ENCODE measurements around the gene ABCG5.

Gene ABCG5

GRCh38 chr2:43838560-43839267, at the start of gene ABCG5, which contains the start of gene ABCG8:
Gene ABCG5 (minus strand): TSS chr2:43838839. CDS start chr2:43838679, 160 bp downstream.
Gene ABCG8 (plus strand): TSS chr2:43838971. CDS start chr2:43839054, 83 bp downstream.
- no peak for DNase-seq (ENCODE audit: low read depth in 1 of 2, low spot score in 1 of 2)

DNA sequence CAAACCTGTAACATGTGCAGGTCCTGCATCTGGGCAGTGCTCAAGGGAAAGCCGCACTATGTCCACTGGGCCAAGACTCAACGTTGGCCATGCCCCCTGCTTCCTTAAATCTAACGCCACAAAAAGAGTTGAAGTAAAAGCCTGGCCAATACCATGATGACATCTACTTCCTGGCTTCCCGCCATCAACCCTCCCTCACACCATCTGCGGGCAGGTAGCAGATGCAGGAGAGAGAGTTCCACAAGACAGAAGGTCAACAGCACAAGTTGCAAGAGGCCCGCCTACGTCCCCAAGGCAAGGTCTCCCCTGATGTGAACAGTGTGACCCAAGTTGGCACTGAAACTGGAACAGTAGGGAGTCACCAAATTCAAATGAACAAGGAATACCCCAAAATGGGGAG, 48.5 kb upstream of the ABCG5 start:
- no peak for DNase-seq (ENCODE audit: low read depth in 1 of 2, low spot score in 1 of 2)

DNA sequence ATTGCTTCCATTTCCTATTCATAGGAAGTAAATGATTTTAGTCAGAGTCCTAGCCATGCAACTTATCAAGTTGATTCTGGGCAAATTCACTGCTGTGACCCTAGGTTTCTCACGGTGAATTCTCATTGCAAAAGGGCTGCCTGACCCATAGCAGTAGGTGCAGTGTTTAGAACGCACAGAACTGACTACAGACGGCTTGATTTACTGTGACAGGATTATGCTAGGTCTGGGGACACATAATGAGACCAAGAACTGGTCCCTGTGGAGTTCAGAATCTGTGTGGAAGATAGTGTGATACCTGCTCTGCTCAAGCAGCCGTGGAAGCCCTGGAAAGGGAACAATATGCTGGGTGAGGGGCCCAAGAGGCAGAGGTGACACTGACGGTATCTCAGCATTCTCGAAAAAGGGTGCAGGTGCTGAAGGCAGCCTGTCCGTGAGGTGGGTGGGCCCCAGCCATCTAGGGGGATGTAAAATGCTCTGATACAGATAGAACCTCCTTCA, 46.5 kb upstream of the ABCG5 start:
- no peak for DNase-seq (ENCODE audit: low read depth in 1 of 2, low spot score in 1 of 2)

DNA sequence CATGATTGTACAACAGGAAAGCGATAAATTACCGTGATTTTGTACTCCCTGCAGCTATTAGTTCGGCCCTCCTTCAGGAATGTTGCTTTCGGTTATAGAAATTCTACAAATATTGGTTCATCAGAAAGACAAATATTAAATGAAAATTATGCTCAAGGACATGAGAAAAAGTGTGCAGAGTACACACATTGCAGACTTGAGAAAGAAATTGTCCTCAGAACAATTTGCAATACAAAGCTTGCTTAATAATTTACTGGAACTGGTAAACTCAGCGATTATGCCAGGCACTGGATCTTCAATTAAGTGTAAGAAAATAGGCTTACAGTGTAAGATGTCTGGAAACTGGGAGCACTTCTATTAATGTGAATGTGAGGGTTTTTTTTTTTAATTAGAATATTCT, 46.0 kb upstream of the ABCG5 start:
- DNase-seq (ENCODE audit: low read depth in 1 of 2, low spot score in 1 of 2), result no peak

- DNase-seq (ENCODE audit: low read depth in 1 of 2, low spot score in 1 of 2), result no peak
Measured at GRCh38 chr2:43882312-43882711, 43.7 kb upstream of the ABCG5 start.

DNA sequence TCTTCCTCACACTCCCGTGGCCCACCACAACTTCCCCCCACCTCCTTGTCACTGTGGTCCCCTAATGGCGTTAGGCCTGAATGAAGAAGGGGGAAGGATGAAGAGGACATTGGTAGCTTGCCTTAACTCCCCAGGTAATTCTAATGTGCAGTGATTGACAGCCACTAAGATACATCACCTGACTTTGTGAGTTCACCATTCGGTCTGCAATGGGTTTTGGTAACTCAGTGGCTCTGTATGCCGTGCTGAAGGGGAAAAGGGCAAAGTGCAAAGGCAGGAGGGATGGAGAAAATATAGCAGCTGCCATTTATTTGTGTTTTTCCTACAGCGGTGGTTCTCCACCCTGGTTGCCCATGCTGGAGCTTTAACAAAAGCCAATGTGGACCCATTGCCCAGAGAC, 42.3 kb upstream of the ABCG5 start:
- DNase-seq (ENCODE audit: low read depth in 1 of 2, low spot score in 1 of 2), result no peak

- no peak for DNase-seq (ENCODE audit: low read depth in 1 of 2, low spot score in 1 of 2)
Measured at GRCh38 chr2:43880471-43880870, 41.8 kb upstream of the ABCG5 start.

DNA sequence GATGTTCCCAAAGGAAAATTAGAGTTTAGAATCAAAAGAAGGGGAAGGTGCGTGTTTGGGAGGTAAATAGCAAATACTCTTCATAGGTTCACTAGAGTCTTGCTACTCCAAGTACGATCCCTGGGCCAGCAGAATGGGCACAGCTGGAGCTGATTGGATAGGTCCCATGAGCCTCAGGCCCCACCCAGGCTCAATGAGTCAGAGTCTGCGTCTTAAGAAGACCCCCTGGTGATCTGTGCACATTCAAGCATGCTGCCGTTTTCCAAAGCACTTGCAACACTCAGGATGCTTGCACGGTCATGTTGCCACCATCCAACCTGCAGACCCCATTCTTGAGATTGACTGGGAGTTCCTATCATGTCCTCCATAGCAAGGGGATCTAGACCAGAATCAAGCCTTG, 40.6 kb upstream of the ABCG5 start:
- DNase-seq (ENCODE audit: low read depth in 1 of 2, low spot score in 1 of 2), result no peak

- peak; percentile 20 to 26 for DNase-seq (ENCODE audit: low read depth in 1 of 2, low spot score in 1 of 2)
Measured at GRCh38 chr2:43877782-43878464, 39.3 kb upstream of the ABCG5 start.

DNA sequence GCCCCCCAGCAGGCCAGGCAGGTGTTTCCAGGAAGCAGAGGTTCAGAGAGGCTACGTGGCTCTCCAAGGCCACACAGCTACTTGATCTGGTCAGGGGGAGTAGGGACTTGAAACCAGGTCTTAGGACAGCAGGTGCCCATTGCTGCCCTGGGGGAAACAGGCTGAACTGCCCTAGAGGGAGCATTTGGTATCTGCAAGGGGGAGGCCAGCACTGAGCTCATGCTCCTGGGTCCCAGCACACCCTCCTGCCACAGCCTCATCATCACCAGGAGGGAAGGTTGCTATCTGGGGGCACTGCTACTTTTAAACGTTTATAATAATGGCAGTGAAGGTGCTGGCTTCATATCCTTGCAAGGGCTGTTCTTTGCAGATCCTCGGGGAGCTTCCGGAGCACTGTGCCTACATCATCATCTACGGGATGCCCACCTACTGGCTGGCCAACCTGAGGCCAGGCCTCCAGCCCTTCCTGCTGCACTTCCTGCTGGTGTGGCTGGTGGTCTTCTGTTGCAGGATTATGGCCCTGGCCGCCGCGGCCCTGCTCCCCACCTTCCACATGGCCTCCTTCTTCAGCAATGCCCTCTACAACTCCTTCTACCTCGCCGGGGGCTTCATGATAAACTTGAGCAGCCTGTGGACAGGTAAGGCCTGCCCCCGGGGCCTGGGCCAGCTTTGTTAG, 36.3 kb upstream of the ABCG5 start:
- DNase-seq (ENCODE audit: low read depth in 1 of 2, low spot score in 1 of 2), result no peak

- DNase-seq (ENCODE audit: low read depth in 1 of 2, low spot score in 1 of 2), result no peak
Measured at GRCh38 chr2:43872151-43872550, 33.5 kb upstream of the ABCG5 start.

- no peak for DNase-seq (ENCODE audit: low read depth in 1 of 2, low spot score in 1 of 2)
Measured at GRCh38 chr2:43855292-43855691, 16.7 kb upstream of the ABCG5 start.

GRCh38 chr2:43854671-43855070, 16.0 kb upstream of the ABCG5 start:
- no peak for DNase-seq (ENCODE audit: low read depth in 1 of 2, low spot score in 1 of 2)

DNA sequence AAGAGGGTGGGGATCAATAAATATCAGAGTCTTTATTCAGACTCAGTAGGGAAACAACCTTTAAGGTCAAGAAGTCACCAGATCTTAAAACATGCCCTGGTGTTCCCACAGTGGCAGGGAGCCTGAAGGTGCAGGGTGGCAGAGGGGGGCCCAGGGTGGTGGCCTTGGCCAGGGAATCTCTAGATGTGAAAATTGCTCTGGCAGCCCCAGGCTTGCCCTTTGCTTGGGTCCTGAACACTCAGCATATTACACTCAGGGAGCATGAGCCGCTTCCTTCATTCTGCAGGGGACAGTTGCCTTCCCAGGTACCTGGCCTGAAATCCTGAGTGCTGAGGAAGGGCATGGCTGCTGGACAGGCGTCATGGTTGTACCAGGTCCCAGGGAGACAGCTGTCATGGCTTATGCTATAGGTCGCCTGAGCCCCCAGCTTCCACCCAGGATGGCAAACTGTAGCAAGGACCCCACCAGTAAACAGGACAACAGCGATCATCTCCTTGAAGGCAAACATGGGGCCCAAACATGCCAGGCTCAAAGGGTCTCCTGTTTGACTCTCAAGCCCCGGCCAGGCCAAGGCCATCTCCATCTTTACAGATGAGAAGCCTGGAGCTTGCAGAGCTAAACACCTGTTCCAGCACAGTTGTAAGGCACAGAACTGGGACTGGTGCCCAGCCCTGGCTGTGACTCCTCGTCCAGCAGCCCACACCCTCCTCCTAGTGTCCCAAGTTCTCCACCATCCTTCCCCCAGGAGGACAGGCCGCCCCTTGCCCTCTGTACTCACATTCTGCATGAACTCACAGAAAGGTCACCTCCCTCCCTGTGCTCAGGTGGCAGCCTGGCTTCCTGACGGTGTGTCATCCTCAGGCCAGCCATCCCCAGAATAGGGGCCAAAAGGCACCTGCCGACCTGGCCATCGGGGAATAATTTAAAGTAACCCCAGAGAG, 14.8 kb upstream of the ABCG5 start:
- no peak for DNase-seq (ENCODE audit: low read depth in 1 of 2, low spot score in 1 of 2)

GRCh38 chr2:43852196-43852730, 13.6 kb upstream of the ABCG5 start:
- no peak for DNase-seq (ENCODE audit: low read depth in 1 of 2, low spot score in 1 of 2)

DNA sequence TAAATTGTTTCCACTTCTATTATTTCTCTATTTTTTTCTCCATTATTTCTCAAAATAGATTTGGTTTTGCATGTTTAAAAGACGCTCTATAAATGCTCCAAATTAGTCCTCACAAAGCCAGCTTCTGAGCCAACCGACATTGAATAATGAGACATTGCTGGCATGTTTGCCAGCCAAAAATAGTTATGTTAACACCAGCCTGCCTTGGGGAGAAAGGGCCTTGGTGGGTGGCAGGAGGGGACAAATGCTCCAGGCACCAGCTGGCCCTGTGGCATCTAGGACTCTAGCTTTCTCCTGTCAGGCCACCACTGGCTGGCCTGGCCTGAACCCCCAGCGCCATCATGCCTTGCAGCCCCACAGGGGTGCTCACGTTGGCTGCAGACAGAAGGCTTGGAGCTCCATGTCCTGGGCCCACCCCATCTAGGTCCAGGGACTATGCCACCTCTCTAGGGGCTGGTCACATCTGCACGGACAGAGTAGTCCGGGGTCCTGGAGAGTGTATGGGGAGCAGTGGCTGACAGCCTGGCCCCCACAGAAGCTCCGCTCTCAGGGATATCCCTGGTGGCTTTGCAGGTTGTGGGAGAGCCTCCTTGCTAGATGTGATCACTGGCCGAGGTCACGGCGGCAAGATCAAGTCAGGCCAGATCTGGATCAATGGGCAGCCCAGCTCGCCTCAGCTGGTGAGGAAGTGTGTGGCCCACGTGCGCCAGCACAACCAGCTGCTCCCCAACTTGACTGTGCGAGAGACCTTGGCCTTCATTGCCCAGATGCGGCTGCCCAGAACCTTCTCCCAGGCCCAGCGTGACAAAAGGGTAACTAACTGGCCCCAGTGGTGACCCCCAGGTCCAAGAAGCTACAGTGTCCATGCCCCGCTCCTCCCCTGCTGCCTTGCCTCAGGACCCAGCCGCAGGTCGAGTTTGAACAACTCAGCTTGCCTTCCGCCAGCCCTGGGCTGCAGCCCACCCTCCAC, 12.7 kb upstream of the ABCG5 start:
- DNase-seq (ENCODE audit: low read depth in 1 of 2, low spot score in 1 of 2), result no peak

DNA sequence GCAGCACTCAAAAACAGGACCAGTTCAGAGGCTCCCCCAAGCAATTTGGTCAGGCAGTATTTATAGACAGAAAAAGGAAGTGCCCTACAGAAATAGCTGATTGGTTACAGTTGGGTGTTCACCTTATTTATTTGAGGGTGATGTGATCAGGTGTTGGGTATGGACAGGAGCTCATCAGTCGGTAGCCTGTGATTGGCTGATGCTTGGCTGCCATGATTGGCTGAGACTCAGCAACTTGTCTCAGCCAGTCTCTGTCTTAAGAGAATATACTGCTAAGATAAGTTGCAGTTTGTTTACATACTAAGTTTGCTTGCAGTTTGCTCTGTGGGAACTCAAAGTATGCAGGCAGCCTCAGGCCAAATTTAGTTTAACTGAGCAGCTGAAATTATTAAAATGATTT, 9.6 kb upstream of the ABCG5 start:
- DNase-seq (ENCODE audit: low read depth in 1 of 2, low spot score in 1 of 2), result no peak

DNA sequence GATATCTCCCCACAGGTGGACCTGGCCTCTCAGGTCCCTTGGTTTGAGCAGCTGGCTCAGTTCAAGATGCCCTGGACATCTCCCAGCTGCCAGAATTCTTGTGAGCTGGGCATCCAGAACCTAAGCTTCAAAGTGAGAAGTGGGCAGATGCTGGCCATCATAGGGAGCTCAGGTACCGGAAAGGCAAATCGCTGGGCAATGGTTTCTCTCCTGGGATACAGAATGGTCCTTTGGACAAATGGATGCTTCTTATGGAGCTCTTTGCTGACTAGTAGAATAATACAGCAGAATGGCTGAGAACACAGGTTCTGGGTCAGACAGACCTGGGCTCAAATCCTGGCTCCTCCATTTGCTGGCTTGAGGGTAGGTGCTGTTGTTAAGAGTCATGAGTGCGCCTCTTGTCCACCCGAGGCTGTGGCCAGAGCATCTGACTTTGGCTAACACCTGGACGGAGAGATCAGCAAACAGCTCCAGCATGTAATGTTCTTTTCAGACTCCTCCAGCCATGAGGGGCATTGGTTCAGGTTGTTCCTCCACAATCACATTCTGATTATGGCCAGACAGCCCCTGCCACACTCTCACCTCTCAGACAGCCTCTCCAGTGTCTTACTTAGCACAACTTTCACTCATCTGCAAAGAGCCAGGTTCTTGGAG, 7.6 kb upstream of the ABCG5 start:
- DNase-seq (ENCODE audit: low read depth in 1 of 2, low spot score in 1 of 2), result no peak

DNA sequence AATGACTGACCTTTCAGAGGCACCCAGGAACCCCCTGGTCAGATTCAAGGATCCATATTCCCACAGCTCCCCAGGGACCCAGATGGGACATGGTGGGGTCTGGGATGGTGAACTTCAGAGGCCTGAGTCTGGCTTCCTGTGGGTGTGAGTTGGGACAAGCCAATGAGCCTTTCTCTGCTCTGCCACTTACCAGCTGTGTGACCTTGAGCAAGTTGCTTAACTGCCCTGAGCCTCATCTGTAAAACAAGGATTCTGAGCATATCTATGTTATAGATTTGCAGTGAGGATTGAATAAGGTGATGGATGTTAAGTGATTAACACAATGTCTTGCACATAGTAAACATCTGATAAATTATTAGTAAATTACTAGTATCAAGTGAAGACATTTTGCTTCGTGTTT, 6.5 kb upstream of the ABCG5 start:
- no peak for DNase-seq (ENCODE audit: low read depth in 1 of 2, low spot score in 1 of 2)
